ENCODE measurements around the gene ZNF653. TPM values are rescaled to one million over a fixed set of nuclear protein-coding genes. Genes with fewer than 3 reads are reported as not detected.

ZNF653 gene
- total RNA-seq, 2 donors from 2014 or later = 12.3 to 12.6 TPM

DNA sequence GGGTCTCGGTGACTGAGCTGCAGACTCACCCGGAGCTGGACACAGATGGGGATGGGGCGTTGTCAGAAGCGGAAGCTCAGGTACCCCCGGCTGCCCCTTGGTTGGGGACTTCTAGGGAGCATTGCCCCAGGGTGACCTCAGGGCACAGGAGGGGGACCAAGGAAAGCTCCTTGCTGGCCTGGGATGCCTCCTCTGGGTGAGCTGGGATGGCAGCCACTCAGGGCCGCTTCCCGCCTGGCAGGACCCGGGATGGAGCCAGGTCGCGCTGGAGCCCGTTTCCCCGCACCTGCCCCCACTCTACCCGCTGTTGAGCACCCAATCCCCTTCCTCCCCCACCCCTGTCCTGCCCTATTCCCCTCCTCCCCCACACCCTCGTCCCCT lies 59.4 kb downstream of the ZNF653 start:
- H3K36me3 Mint-ChIP-seq (ENCODE audit: low read depth) = peaks cover 45% of the 10 kb centered on the region
- no peak for DNase-seq
- Histone ChIP-seq H3K4me3 (ENCODE audit: low read length) (no peak overlapping the region), H3K27me3 (ENCODE audit: control insufficient read depth, insufficient read depth, low read length, poor library complexity, severe bottlenecking) (no peaks in the 10 kb centered on the region), H3K36me3 (ENCODE audit: control insufficient read depth, insufficient read depth, low read length) (peaks cover 63% of the 10 kb centered on the region), H3K9ac (ENCODE audit: extremely low read depth, low read length, poor library complexity, severe bottlenecking) (no peak overlapping the region), H3K4me1 (ENCODE audit: control insufficient read depth, insufficient read depth, low read length) (no peaks in the 10 kb centered on the region), H3K27ac (ENCODE audit: low read depth, low read length) (no peak overlapping the region), H3K9me3 (ENCODE audit: control insufficient read depth, low read length) (no peaks in the 10 kb centered on the region)
- no peak overlapping the region for H3K4me3 Mint-ChIP-seq
- no peaks in the 10 kb centered on the region for H3K4me1 Mint-ChIP-seq
- H3K27me3 Mint-ChIP-seq (ENCODE audit: insufficient read depth) = no peaks in the 10 kb centered on the region
- no peak overlapping the region for H3K27ac Mint-ChIP-seq
- WGBS, 2 experiments (ENCODE audit: insufficient coverage in 1 of 2, insufficient read length in 1 of 2) = 95 to 100% methylated on average over 2 to 14 of the region's 14 CpGs
- no peaks in the 10 kb centered on the region for H3K9me3 Mint-ChIP-seq
- no peak for TF ChIP-seq CTCF (conservative IDR thresholded peaks at IDR 0.05)

GRCh38 chr19:11445141-11445540 lies 60.5 kb downstream of the ZNF653 start:
- H3K9ac ChIP-seq (ENCODE audit: extremely low read depth, low read length, poor library complexity, severe bottlenecking) = no peak overlapping the region
- Mint-ChIP-seq H3K4me1 (no peaks in the 10 kb centered on the region), H3K9me3 (no peaks in the 10 kb centered on the region), H3K27ac (peak overlapping the region; percentile 66), H3K4me3 (no peak overlapping the region), H3K36me3 (ENCODE audit: low read depth) (peaks cover 53% of the 10 kb centered on the region), H3K27me3 (ENCODE audit: insufficient read depth) (no peaks in the 10 kb centered on the region)
- no peak for TF ChIP-seq CTCF (conservative IDR thresholded peaks at IDR 0.05)
- no peaks in the 10 kb centered on the region for H3K4me1 ChIP-seq (ENCODE audit: control insufficient read depth, insufficient read depth, low read length)
- H3K9me3 ChIP-seq (ENCODE audit: control insufficient read depth, low read length) = no peaks in the 10 kb centered on the region
- H3K36me3 ChIP-seq (ENCODE audit: control insufficient read depth, insufficient read depth, low read length) = peaks cover 66% of the 10 kb centered on the region
- WGBS, 2 experiments (ENCODE audit: insufficient coverage in 1 of 2, insufficient read length in 1 of 2) = 94 to 97% methylated on average over 9 to 13 of the region's 13 CpGs
- no peak overlapping the region for H3K4me3 ChIP-seq (ENCODE audit: low read length)
- H3K27me3 ChIP-seq (ENCODE audit: control insufficient read depth, insufficient read depth, low read length, poor library complexity, severe bottlenecking) = no peaks in the 10 kb centered on the region
- DNase-seq = no peak
- H3K27ac ChIP-seq (ENCODE audit: low read depth, low read length) = no peak overlapping the region

- H3K27ac Mint-ChIP-seq = no peak overlapping the region
Measured at GRCh38 chr19:11444059-11444458, 61.6 kb downstream of the ZNF653 start.

More at GRCh38 chr19:11444059-11444458, 61.6 kb downstream of the ZNF653 start:
- Histone ChIP-seq H3K27me3 (ENCODE audit: control insufficient read depth, insufficient read depth, low read length, poor library complexity, severe bottlenecking) (no peaks in the 10 kb centered on the region), H3K4me1 (ENCODE audit: control insufficient read depth, insufficient read depth, low read length) (no peaks in the 10 kb centered on the region), H3K9ac (ENCODE audit: extremely low read depth, low read length, poor library complexity, severe bottlenecking) (no peak overlapping the region), H3K36me3 (ENCODE audit: control insufficient read depth, insufficient read depth, low read length) (peaks cover 65% of the 10 kb centered on the region), H3K4me3 (ENCODE audit: low read length) (no peak overlapping the region), H3K27ac (ENCODE audit: low read depth, low read length) (no peak overlapping the region), H3K9me3 (ENCODE audit: control insufficient read depth, low read length) (no peaks in the 10 kb centered on the region)
- no peak for DNase-seq
- H3K27me3 Mint-ChIP-seq (ENCODE audit: insufficient read depth) = no peaks in the 10 kb centered on the region
- H3K4me3 Mint-ChIP-seq = no peak overlapping the region
- H3K36me3 Mint-ChIP-seq (ENCODE audit: low read depth) = peaks cover 51% of the 10 kb centered on the region
- no peak for TF ChIP-seq CTCF (conservative IDR thresholded peaks at IDR 0.05)
- no peaks in the 10 kb centered on the region for H3K4me1 Mint-ChIP-seq
- no peaks in the 10 kb centered on the region for H3K9me3 Mint-ChIP-seq
- WGBS, 2 experiments (ENCODE audit: insufficient coverage in 1 of 2, insufficient read length in 1 of 2) = 90 to 94% methylated on average over 4 to 5 of the region's 5 CpGs

Data from endodermal cell (in vitro differentiated cells).